Breast epithelium (tissue), 3 donors: Measurements from ENCODE around the gene ACACB.

ENCODE experiments used
- POLR2A ChIP-seq: fragments of 450-650 bp; IDR thresholded peaks from one replicate; pipeline ENCODE4 v1.6.1; 2016; ENCODE audit warnings: antibody characterized with exemption, mild to moderate bottlenecking, moderate library complexity
- TF ChIP-seq, protein P1 (sequence below), 3 donors: fragments of 450-650 bp; IDR thresholded peaks; one replicate each; pipeline ENCODE4 v1.5.1; 2016 to 2017; ENCODE audit warnings: antibody characterized with exemption in 3 of 3, mild to moderate bottlenecking in 3 of 3, moderate library complexity in 3 of 3

DNA sequence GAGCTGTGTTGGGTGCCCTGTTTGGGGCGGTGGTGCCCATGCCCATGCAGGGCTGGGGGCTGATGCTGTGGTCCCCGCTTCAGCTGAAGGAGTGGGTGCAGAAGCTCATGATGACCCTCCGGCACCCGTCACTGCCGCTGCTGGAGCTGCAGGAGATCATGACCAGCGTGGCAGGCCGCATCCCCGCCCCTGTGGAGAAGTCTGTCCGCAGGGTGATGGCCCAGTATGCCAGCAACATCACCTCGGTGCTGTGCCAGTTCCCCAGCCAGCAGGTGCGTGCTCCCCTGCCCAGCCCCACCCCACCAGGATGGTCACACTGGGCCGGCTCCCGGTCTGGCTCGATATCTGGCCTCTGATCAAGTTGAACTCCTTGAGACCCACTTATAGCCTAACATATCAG is 92.7 kb downstream of the ACACB start:
- no peak for TF ChIP-seq POLR2A
- TF ChIP-seq, protein P1, sequence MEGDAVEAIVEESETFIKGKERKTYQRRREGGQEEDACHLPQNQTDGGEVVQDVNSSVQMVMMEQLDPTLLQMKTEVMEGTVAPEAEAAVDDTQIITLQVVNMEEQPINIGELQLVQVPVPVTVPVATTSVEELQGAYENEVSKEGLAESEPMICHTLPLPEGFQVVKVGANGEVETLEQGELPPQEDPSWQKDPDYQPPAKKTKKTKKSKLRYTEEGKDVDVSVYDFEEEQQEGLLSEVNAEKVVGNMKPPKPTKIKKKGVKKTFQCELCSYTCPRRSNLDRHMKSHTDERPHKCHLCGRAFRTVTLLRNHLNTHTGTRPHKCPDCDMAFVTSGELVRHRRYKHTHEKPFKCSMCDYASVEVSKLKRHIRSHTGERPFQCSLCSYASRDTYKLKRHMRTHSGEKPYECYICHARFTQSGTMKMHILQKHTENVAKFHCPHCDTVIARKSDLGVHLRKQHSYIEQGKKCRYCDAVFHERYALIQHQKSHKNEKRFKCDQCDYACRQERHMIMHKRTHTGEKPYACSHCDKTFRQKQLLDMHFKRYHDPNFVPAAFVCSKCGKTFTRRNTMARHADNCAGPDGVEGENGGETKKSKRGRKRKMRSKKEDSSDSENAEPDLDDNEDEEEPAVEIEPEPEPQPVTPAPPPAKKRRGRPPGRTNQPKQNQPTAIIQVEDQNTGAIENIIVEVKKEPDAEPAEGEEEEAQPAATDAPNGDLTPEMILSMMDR (IDR thresholded peaks at IDR 0.05): no peak
